Measurements from ENCODE around the gene RBMS3.
"Not testable (repeated sequence)": the region's sequence is repeated elsewhere in the genome, so short reads cannot be mapped to it uniquely, and the experiment has no call there.

The RBMS3 gene

GRCh38 chr3:29312395-29312794, 31.5 kb downstream of the RBMS3 start:
- no peak for DNase-seq (ENCODE audit: low read depth)

DNA sequence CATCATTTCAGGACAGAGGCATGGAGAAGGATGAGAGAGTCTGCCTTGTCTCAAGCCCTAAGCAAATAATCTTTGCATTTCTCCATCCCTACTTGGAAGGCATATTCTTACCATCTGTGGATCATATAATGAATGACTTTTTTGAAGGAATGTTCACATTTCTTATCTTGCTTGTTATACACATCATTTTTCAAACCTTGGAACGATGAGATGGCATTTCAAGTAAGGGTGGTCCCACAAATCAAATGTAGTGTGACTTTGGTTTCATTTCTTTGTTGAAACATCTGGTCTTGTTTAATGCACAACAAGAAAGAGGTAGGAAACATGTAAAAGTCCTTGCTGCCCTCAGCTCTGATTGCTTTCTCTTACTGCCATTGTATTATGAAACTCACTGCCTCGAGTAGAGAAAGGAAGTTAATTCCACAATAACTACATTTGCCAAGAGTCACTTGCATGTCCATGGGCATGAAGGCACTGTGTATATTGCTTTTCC, 32.1 kb downstream of the RBMS3 start:
- DNase-seq (ENCODE audit: low read depth): no peak

DNA sequence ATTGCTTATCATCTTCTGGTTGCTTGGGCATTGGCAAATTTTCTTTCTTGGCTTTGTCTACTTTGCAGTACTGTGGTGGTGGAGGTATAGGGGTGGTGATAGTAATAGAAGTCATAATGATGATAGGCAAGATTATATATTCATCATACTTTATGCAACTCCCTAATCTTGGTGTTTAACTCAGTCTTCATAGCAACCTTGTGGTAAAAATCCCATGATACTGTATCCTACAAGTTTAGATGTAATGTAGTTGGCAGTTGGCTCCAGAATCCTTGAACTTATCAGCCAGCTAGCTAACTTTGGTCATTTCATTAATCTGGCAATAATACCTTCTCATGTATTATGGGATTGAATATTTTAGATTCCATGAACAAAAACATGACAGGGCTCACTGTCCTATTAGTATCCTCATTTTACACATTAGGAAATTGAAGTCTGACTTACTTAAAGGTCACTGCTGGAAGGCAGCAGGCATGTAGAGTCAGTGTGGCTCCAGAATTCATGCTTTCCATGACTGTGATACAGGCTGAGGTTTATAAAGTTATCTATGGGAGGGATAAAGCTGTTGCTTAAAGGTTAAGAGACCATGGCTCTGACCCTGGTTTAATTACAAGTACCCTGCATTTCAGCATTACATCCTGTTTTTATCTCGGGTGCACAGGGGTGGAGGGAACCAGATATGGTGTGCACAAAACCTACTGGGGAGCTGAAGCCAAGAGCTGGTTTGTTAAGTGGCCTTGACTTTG, 33.3 kb downstream of the RBMS3 start:
- no peak for DNase-seq (ENCODE audit: low read depth)

GRCh38 chr3:29314727-29315088, 33.8 kb downstream of the RBMS3 start:
- DNase-seq (ENCODE audit: low read depth): no peak

GRCh38 chr3:29317659-29318173, 36.8 kb downstream of the RBMS3 start:
- DNase-seq (ENCODE audit: low read depth): no peak

DNA sequence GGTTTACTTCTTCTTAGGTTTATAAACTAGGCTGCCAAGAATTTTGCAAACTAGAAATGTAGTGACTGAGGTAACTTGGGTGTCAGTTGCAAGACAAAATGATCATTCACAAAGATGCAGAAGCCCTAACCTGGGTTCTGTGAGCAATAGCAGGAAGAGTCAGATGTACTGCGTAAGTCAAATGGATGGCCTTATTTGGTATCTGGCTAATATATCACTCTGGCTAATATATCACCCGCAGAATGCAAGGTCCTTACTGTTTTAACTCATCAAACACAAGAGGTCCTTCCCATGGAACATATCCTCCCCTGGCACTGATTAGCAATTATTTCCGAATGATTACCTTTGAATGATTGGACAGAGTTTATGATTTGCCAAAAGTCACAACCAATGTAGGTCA, 37.4 kb downstream of the RBMS3 start:
- DNase-seq (ENCODE audit: low read depth): no peak

GRCh38 chr3:29319262-29319661, 38.4 kb downstream of the RBMS3 start:
- no peak for DNase-seq (ENCODE audit: low read depth)

- no peak for DNase-seq (ENCODE audit: low read depth)
These were observed 38.9 kb downstream of the RBMS3 start for GRCh38 chr3:29319798-29320197.

DNA sequence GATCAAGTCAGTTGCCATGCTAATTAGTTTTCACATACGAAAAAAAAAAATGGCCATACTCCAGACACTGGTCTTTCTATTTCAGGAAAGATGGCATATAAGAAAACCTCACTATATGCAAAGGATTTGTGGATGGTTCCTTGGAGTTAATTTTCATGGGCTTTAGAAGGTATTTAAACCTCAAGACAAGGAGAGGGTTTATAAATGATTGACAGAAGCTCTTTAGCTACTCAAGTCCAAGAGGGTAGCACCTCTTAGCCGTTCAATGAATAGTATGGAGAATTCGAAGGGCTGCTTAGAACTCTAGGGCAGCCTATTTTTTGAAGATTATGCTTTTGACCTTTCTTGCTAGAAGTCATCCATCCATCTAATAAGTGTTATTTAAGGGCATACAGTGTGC, 41.7 kb downstream of the RBMS3 start:
- no peak for DNase-seq (ENCODE audit: low read depth)

DNA sequence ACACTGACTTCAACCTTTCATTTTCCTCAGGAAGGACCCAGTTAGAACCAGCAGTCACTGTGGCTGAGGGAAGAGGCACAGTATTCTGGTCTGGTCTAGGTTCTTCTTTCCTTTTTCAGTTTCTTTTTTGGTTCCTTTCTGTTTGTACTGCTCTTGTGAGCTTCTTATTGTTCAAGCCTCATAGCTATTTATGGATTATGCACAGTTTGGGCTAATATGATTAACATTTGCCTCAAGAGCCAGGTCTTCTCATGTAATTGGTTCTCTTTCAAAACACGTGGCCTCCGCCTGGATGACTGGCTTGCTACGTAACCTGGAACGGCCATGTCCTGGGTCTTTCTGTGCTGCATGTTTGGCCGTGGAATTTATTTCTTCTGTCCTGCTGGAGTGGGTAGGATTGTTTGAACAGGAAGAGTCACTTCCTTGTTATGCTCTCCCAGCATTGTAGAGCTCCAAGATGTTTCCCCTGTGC, 43.3 kb downstream of the RBMS3 start:
- DNase-seq (ENCODE audit: low read depth): peak; percentile 49

DNA sequence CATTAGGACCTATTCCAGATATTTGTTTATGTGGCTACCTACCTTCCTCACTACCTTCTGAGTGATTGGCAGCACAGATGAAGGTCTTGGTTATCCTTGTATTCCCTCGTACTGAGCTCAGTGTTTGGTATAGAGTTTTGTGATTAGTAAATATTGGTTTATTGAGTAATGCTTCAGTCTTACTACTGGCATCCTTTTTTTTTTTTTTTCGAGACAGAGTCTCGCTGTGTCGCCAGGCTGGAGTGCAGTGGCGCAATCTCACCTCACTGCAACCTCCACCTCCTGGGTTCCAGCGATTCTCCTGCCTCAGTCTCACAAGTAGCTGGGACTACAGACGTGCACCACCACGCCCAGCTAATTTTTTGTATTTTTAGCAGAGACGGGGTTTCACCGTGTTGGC, 45.7 kb downstream of the RBMS3 start:
- not testable (repeated sequence) for DNase-seq (ENCODE audit: low read depth)

- DNase-seq (ENCODE audit: low read depth): no peak
These were observed 49.4 kb downstream of the RBMS3 start for GRCh38 chr3:29329986-29330890.

DNA sequence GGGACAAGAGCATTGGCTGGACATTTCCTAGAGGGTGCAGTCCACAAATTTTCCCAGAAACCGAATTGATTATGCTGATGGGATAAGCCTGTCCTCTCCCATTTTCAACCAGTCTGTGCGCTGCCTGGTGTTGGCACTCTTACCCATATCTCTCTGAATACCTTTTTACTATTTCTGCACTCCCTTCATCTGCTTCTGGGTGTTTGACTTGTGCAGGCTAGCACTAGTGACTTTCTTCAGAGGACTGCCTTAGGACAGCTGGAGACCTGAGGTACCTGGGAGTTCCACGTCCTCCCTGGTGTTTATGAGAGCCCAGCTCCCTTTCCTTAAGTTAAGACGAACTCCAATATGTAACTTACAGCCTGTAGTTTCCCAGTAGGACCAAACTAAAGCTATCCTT, 50.2 kb downstream of the RBMS3 start:
- no peak for DNase-seq (ENCODE audit: low read depth)

- DNase-seq (ENCODE audit: low read depth): no peak
These were observed 50.8 kb downstream of the RBMS3 start for GRCh38 chr3:29331456-29332194.

GRCh38 chr3:29332195-29332637, 51.3 kb downstream of the RBMS3 start:
- no peak for DNase-seq (ENCODE audit: low read depth)

DNA sequence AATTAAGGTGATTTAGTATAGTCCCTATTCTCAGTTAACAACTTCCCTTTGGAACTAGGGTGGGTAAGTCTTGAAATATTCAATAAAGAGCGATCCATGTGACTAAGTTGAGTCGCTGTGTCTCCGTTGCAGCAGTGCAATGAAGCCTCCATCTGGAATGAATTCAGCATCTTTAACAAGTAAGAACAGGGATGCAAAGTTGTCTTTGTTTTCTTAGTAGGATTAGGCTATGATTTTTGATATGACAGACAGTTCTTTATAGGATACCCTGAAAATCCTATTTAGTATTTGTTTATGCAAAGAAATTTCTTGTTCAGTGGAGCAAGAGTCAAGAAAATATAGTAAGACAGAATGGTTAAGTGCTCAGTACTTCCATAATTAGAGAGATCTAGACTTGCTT, 52.7 kb downstream of the RBMS3 start:
- DNase-seq (ENCODE audit: low read depth): no peak

GRCh38 chr3:29334706-29335105, 53.8 kb downstream of the RBMS3 start:
- DNase-seq (ENCODE audit: low read depth): no peak

DNA sequence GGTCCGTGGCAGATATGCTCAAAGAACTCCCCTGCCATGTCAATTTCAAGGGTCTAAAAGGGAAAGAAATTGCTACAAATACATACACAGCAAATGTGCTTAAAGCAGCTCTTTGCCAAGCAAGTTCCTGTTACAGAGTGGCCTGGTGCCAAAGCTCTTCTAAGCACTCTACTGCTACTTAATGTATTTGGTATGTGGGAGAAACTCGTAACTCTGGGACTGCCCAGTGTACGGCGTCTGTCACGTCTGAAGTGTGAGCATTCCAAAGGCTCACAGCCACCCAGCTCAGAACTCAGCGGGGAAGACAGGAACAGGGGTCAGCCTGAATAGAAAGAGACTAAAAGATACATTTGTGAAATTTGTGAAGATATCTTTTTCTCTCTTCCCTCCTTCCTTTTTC, 54.6 kb downstream of the RBMS3 start:
- peak; percentile 96 for DNase-seq (ENCODE audit: low read depth)

- DNase-seq (ENCODE audit: low read depth): no peak
These were observed 55.1 kb downstream of the RBMS3 start for GRCh38 chr3:29335943-29336342.

DNA sequence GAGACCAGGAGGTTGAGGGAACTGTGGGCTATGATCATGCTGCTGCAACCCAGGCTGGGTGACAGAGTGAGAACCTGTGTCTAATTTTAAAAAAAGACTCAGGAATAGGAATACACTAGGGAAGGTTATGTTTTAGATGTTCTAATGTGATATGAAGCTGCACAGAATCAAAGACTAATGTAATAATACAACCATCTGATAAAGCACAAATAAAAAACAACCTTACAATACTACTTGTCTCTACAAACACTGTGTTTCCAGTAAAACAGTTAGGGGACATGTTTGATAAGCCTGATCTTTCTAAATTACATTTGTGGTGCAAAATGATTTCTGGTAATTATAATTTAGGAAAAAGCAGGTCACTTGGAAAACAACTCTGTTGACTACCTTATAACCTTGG, 56.7 kb downstream of the RBMS3 start:
- DNase-seq (ENCODE audit: low read depth): no peak

GRCh38 chr3:29338377-29338776, 57.5 kb downstream of the RBMS3 start:
- DNase-seq (ENCODE audit: low read depth): no peak
